ENCODE measurements around the gene VPS51.

VPS51 gene

GRCh38 chr11:65072631-65072966, 23.4 kb upstream of the VPS51 start:
- no peak for DNase-seq

GRCh38 chr11:65077451-65077850, 18.6 kb upstream of the VPS51 start:
- no peak for DNase-seq

- peak in 4 of 5 donors; percentile 50 to 71 (median 59) for DNase-seq
These were observed 17.9 kb upstream of the VPS51 start for GRCh38 chr11:65078151-65078550.

GRCh38 chr11:65078786-65079342, 17.1 kb upstream of the VPS51 start:
- DNase-seq, result no peak

- DNase-seq, result no peak
These were observed 12.7 kb upstream of the VPS51 start for GRCh38 chr11:65083134-65083833.

GRCh38 chr11:65083834-65084597, 12.0 kb upstream of the VPS51 start, which contains the start of the genes CDCA5 and ZFPL1:
Gene CDCA5, minus strand, starts transcription at chr11:65084040. Its CDS starts 62 bp downstream, at chr11:65083978.
Gene ZFPL1, plus strand, starts transcription at chr11:65084222. Its CDS starts 477 bp downstream, at chr11:65084699.
- DNase-seq, result peak; percentile 87 to 97 (median 93)

- no peak for DNase-seq
These were observed 11.2 kb upstream of the VPS51 start for GRCh38 chr11:65084598-65085375.

GRCh38 chr11:65085446-65085845, 10.6 kb upstream of the VPS51 start:
- DNase-seq, result no peak

- no peak for DNase-seq
These were observed 9.2 kb upstream of the VPS51 start for GRCh38 chr11:65086809-65087208.

GRCh38 chr11:65087216-65087615, 8.8 kb upstream of the VPS51 start:
- DNase-seq, result no peak

- DNase-seq, result no peak
These were observed 8.2 kb upstream of the VPS51 start for GRCh38 chr11:65087827-65088226.

- no peak for DNase-seq
These were observed 6.4 kb upstream of the VPS51 start for GRCh38 chr11:65089621-65090020.

- DNase-seq, result no peak
These were observed 5.4 kb upstream of the VPS51 start for GRCh38 chr11:65090628-65091027.

GRCh38 chr11:65095427-65095826, 587 bp upstream of the VPS51 start:
- no peak for DNase-seq

- no peak for DNase-seq
These were observed 912 bp downstream of the VPS51 start for GRCh38 chr11:65096926-65097325.

GRCh38 chr11:65100674-65101350, 4.8 kb downstream of the VPS51 start:
- no peak for DNase-seq

- DNase-seq, result no peak
These were observed 6.4 kb downstream of the VPS51 start for GRCh38 chr11:65102142-65103095.

- DNase-seq, result no peak
These were observed 7.5 kb downstream of the VPS51 start for GRCh38 chr11:65103476-65103875.

- no peak for DNase-seq
These were observed 8.6 kb downstream of the VPS51 start for GRCh38 chr11:65104628-65105027.

GRCh38 chr11:65107078-65107477, 11.1 kb downstream of the VPS51 start:
- DNase-seq, result no peak

GRCh38 chr11:65107751-65108468, 11.9 kb downstream of the VPS51 start:
- DNase-seq, result no peak

Measured in T-helper 1 cell (primary cell).